ENCODE measurements around the gene ANAPC1.
"Not testable (repeated sequence)": the region's sequence is repeated elsewhere in the genome, so short reads cannot be mapped to it uniquely, and the experiment has no call there.

ANAPC1 gene

DNA sequence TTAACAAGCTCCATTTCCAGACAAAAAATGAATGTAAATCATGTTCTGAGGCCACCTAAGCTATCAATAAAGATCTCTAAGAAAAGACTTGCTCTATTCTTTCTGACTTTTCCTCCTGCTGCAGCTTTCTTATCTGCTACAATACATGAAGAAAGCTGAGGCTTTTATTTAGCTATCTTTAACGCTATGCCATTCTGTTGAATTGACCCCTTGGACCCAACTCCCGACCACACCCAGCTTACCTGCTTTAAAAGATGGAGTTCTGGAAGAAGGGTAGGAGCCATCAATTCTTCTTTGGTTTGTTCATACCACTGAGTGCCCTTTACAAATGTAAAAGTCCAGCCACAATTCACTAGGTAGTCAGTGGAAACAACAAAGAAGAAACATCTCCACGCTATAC lies 99.9 kb downstream of the ANAPC1 start:
- DNase-seq, result not testable (repeated sequence)

DNA sequence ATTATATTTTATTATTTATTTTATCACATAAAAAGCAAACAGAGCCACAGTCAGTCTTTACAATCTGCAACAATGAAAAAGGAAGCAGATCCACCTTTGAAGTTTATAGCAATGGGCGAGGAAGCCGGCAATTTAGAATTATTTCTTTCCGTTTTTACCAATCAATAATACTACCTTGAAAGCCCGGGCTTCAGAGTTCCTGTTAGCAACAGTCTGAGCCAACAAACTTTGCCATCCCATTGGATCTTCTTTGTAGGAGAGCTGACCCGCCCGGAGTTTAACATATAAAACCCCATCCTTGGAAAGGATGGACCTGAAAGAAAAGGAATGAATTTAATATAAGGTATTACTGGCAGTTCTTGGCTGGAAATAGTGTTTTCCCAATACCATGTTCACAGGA lies 101.8 kb downstream of the ANAPC1 start:
- not testable (repeated sequence) for DNase-seq

DNA sequence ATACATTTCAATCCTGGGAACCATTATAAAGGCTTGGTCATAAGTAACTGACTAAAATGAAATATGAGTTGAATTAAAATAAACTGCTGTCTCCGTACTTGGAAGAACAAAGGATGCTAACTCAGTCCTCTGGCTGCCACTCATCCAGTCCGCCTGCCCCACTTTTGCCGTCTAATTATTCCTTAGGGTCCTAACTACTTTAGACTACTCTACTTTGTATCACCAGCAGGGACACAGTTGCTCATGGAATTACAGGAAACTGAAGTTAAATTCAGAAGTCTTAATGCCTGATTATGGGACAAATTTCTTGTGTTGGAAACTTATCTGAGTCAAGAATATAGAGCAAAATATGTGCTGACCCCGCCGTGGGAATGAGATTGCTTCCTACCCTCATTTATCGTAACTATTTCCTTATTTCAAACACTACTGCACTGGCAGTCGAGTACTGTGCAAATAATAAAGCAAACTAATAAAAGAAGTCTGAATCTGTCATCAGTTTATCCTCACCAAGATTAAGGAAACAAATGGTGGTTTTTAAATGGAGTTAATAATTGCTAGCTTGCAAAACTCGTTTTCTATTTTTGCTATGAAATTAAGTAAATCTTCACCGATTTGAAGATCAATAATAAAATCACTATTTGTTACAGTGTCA lies 102.4 kb downstream of the ANAPC1 start:
- not testable (repeated sequence) for DNase-seq

DNA sequence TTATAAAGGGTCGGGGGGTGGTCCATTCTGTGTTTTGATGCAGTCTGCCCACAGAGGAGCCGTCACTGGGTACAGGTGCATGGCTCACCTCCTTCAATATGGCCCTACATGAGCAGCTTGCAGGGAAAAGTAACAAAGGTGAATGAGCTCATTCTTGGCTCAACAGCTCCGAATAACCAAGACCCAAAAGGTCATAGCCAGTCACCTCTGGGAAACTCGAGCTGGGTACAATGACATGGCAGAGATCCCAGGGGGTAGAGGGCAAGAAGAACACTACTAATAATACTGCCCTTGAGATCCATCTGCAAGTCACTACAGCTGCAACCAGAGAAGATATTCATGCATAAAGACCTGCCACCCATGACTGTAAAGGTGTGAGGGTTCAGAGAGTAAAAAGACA lies 106.8 kb downstream of the ANAPC1 start:
- DNase-seq, result not testable (repeated sequence)

DNA sequence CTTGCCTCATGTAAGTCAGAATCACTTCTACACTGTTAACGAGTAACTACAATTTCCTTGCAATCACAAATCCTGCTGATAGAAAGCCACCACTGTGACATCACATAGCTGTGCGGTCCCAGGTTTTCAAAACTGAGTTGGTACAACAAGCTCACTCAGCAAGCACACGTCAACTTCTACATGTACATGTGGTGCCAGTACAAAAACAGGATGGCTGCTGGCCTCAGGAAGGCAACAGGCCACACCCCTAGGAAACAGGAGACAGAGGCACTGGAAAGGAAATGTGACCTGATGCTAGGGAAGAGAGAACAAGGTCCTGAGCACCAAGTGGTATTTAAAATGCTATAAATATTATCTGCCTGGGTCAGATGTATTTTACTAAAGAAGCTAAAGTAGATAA lies 107.7 kb downstream of the ANAPC1 start:
- DNase-seq, result not testable (repeated sequence)

DNA sequence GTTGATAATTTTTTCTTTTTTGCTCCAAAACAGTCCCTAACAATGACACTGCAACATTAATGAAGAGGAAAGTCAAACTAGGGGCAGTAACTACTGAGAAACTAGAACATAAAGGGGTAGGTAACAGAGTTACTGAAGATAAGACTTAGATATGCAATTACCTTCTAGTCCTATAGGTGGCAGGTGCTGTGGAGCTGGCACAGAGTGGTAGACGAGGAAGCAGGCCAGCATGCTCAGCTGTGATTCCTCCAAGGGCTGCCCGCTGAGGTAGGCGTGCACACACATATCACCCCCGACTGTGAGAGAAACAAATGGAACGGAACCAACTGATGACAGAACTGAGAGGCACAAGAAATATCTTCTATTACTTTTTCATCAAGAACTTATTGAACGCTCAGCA lies 111.8 kb downstream of the ANAPC1 start:
- not testable (repeated sequence) for DNase-seq

DNA sequence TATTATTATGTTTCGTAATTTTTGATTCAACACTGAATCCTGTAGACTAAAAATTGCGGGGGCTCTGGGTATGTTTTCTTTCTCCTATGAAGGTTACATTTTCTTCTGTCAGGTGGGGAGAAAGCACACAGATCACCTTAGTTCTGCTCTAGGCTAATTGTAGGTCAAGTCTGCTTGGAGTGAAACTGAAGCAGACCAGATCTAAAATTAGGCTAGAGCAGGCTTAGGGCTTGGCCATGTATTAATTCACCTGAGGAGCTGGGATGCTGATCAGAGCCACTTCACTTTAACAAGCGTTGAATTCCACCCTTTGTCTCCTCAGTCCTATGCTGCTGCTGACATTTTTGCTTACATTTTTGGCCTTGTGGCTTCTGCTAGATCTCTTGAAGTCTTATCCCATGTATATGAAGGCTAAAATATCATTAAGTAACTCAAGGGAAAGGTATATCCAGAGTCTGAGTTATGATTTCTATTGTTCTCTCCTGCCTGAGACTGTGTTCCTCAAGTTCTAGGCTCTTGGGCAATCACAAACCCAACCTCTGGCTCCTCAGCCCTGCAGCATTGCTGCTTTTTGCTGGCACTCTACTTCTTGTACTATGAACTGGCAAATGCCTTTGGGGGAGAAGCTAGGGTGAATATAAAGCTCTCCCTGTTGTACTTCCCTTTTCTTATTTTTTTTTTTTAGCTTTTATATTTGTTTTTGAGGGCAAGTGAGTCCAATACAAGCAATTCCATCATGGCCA lies 112.9 kb downstream of the ANAPC1 start:
- DNase-seq, result not testable (repeated sequence)

DNA sequence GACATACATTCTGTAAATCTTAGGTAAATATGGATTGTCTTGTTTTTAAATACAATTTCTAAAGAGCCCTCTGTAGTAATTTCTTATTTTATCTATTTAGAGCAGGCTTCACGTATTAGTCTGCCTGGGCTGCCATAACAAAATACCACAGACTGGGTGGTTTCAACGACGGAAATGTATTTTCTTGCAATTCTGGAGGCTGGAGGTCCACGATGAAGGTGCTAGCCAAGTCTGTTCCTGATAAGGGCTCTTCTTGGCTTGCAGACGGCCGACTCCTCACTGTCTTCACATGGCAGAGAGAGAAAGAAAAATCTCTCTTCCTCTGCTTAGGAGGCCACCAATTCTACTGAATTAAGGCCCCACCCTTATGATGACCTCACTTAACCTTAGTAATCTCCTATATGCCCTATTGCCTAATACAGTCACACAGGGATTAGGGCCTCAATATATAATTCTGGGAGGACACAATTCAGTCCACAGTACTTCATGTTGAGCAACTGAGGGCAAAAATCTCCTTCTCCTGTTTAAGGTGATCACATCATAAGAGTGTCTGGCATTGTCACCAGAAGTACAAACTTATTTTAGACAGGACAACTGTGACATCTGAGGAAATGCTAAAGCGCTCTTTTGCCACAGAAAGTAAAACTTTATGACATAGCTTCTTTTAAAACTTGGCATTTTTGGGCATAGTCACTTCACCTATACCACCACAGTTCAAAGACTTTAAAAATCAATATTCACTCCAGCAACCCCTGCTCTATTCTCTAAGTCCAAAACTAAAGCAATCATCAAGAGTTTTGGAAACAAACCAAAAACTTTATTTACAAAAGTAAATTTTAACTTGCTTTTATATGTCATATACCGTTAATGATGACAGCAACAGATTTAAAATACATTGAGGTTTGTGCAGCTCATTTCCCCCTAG lies 115.5 kb downstream of the ANAPC1 start:
- not testable (repeated sequence) for DNase-seq

DNA sequence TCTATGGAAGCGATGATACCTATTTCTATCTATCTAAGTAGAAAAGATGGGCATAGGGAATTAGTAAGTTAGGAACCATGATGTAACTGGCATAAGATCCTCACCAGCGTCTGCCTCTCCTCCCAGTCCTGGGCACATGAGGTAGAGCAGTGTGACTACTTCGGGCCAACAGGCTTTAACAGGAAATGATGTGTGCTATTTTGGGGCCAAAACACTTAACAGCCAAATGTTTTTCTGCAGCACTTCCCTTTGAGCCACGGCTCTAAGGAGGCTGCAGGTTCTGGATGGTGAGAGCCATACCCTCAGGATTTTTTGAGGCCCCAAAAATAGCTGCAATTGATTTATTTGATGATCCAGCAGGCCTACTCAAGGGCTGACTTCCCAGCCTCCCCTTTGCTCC lies 116.9 kb downstream of the ANAPC1 start:
- not testable (repeated sequence) for DNase-seq

DNA sequence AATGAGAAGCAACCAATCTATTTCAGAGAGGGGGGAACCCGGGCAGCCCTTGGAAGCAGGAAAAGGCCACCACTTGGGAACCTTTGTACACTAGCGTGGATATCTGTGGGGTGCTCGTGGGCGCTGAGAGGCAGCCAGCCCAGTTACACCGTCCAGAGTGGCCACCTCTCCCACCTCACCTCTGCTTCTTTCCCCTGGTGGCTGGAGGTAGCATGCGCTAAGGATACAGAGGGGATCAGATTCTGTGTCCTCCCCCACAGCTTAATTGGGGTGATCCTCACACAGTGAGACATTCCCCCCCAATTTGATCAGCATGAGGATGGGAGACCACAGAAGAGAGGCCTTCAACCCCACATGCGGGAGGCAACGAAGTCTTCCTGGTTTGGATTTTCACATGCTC lies 117.7 kb downstream of the ANAPC1 start:
- not testable (repeated sequence) for DNase-seq

DNA sequence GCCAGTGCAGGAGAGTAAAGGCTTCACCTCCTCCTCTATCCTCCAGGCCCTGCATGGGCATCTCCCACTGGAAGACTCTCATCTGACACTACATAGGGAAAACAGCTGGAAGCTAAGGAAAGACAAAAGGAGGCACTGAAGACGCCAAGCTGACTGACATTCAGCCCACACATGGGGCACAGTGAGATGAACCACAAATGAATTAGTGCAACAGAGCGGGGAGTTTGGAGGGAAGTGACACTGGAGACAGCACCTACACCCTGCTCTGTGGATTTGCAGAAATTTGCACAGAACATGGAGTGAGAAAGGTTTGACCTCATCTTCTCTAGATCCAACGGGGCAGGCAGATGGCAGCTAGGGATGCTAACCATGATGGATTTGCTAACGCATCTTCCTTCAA lies 119.8 kb downstream of the ANAPC1 start:
- DNase-seq, result not testable (repeated sequence)

DNA sequence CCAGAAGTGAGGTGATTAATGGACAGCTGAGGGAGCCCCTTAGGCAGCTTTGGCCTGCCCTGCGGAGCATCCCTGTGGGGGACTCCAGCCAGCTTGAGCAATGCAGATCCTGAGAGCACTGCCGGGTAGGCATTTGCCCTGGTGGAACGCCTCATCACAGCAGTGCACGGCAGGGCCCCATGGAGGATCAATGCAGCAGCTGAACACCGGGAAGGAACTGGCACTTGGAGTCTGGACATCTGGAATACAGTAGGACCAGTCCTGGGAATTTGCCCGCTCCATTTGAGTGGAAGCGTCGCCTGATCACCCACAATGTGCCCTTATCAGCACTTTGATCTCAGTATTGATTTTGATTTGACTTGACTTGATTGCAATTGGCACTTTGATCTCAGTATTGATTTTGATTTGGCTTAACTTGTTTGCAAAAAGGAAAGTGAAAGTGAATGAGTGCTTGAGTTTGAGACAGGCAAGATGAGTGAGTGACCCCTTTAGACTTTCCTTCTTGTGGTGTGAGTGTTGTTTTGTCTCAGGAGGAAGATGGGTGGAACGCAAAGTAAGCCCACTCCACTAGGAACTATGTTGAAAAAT lies 123.2 kb downstream of the ANAPC1 start:
- DNase-seq, result not testable (repeated sequence)

DNA sequence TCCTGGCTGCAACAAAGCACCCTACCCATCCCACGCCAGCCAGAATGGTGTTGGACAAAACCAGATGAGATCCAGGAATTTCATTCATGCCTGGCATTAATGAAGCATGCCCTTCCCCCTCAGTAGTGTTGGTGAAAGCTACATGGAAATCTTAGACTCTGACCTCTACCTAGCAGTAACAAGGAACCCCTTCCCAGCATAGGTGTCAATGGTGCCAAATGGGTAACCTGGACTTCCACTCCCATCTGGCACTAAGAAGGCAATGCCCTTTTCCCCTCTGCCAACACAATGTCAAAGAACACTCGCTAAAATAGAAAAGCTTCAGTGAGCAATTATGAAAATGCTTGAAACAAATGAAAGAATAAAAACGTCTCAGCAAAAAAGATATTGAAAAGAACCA lies 131.5 kb downstream of the ANAPC1 start:
- not testable (repeated sequence) for DNase-seq

DNA sequence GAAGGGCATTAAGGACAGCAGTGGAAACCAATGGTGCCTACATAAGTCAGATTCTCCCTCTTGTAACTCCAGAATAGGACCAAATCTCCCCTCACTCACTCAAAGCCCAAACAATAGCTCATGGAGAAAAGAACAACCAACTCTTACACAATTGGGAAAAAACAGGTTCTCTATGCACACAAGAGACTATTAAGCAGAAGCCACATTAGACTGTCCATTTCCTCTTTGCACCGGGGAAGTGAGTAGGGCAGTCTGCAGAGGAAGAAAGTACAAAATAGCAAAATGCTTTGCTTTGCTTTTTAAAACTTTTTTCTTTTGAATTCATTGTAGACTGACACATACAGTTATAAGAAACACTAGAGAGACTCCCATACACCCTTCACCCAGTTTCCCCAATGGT lies 133.4 kb downstream of the ANAPC1 start:
- DNase-seq, result not testable (repeated sequence)

DNA sequence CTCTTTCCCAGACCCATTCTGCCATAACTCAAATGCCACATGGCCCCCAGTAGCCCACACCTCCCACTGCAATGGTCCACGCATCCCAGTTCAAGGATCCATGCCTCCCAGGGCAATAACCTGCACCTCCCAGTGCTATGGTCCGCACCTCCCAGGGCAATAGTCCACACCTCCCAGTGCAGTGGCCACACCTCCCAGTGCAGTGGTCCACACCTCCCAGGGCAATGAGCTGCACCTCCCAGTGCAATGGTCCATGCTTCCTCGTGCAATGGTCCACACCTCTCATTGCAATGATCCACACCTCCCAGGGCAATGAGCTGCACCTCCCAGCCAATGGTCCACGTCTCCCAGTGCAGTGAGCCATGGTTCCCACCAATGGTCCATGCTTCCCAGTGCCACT lies 135.6 kb downstream of the ANAPC1 start:
- DNase-seq, result not testable (repeated sequence)

DNA sequence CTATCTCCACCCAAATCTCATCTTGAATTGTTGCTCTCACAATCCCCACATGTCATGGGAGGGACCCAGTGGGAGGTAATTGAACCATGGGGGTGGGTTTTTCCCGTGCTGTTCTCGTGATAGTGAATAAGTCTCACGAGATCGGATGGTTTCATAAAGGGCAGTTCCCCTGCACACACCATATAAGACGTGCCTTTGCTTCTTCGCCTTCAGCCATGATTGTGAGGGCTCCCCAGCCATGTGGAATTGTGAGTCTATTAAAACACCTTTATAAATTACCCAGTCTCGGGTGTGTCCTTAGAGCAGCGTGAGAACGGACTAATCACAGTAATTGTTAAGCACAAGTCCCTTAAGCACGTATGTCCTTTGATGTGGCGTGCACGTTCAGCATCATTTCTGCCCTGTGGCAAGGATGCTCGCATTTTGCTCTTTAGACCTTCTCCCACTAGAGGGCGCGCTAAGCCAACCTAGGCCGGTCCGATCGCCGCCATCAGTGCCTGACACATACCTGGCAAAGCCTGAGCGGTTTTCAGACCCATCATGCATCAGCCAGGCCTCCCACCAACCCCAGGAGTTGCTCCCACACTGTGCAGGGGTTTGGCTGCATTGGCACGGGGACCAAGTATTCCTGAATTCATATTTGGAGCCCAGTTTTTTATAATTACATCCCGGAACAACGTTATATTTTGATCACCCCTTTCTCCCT lies 136.4 kb downstream of the ANAPC1 start:
- not testable (repeated sequence) for DNase-seq

DNA sequence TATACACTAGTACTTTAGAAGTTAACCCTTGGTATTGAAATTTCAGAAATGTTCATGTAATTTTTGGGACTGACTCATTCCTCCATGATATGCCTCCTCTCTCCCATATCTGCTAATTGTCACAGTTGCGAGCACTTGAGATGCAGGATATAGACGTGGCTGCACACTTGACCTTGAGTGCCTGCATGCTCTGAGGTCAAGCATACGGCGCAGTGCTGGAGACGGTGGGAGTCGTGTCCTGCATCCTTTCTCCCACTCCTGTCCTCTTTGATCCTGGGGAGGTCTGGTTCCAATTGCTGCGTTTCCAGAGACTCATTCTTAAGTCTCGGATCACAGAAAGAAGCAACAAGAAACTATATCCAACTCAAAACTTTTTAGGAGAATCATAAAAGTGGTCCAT lies 139.2 kb downstream of the ANAPC1 start:
- not testable (repeated sequence) for DNase-seq

DNA sequence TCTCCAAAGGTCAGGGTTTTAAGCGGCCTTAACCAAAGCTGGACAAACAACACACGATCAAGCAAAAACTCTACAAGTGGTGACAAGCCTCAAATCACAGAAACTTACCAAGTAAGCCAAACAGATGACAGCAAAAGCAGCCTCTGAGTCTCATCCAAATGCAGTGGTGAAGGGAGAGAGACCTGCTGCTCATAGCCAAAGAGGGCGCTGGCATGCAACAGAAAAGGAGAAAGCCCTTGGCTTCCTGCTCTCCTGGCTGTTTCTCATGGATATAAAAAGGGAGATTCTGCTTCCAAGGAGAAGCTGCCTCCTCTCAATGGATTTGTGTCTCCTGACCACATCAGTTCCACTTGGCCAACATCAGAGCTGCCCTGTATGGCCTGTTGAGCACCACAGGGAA lies 142.5 kb downstream of the ANAPC1 start:
- not testable (repeated sequence) for DNase-seq

DNA sequence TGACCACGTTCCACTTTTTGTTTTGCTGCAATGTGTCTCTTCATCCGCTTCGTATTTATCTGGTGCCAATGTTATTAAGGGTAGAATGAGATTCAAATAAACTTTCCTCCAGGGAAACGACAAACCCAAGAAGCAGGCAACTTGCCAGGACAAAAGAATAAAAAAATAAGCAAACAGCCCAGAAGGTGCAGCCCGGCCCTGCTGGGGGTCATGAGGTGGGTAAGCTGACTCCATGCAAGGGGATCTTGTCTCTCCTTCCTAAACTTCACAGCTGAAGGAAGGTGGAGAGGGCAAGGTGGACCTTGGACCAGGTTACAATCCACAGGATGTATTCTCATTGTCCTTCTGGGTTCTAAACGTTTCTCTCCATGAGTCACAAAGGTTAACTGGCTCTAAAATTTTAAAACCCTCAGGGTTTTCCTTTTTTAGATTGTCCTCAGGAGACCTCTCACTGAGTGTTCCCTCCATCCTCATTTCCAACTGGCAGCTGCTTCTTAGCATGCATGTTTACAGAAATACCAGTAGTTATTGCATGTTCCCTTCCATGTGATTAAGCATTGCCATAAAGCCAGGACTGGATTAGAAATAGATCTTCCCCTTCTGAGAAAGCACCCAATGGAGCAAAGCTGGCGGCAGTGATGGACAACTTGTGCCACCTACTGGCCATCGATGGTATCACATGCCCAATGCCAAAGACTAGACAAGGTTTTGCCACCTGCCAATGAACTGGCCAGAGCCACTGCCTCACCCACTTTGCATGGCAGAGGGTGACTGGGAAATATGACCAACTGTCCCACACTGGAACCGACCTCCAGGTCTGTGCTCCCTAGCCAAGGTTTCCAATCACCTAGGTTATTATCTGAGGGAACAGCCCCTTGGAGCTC lies 147.9 kb downstream of the ANAPC1 start:
- DNase-seq, result not testable (repeated sequence)

DNA sequence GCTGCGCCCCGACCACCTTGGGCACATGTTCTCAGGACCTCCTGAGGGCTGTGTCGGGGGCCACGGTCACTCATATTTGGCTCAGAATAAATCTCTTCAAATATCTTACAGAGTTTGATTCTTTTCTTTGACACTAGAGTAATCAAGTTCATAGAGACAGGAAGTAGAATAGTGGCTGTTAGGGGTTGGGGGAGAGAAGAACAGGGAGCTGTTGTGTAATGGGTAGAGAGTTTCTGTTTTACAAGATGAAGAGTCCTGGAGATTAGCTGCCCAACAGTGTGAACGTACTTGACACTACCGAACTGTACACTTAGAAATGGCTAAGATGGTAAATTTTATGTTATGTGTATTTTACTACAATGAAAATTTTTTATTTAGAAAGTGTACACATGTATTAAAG lies 148.6 kb downstream of the ANAPC1 start:
- DNase-seq, result not testable (repeated sequence)

DNA sequence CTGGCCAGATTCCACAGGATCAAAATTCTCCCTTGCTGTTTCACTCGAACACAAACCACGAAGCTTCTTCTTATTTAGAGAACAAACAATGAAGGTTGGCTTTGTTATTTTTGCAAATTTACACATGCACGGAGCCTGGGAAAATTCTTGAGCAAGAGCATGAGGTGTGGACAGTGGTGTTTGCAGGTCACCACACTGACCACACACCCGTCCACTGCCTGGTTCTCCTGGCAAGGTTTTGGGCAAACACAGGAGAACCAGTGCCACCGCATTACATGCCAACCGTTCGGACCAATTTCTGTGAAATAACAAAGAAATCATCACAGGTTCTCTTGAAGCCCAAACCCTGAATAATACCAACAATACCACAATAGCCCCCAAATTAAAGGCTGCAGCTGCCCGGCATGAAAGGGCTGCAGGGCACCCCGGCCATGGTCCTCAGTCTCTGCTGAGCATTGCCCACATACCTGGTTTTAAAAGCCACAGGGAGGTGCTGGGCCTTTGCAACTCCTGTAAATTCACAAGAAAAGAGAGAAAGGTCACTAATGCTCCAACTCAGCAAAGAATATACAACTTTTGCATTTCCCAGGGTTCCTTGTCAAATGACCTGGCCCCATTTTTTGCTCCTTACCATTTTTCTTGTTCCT lies 154.1 kb downstream of the ANAPC1 start:
- not testable (repeated sequence) for DNase-seq

Measured in COR-L47 (cell line).